NCI-H2029 treated with DMSO at 0.1 percent for 48 hours (cell line): ENCODE data around the gene PARK7.

Experiments used
- DNase-seq: peaks from one replicate; lab custom pipeline; 2025; lab: John Stamatoyannopoulos, UW

Gene PARK7

DNA sequence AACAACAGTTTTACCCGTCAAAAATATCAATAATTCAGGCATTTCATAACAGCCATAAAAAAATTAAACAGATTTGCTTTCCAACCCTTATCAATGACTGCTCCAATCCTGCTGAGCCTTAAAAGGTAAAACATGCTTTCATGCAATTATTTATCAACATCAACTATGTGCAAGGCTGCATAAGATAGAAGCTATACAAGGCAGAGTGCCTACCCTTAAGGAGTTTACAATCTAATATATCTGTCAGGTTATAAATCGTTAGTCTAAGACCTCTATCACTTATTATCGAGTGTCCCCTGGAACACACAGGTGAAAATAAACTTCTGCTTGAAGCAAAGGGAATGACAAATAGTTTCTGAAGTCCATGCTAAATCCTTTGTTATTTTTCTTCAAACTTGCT lies 62.8 kb downstream of the PARK7 start:
- DNase-seq, result no peak

DNA sequence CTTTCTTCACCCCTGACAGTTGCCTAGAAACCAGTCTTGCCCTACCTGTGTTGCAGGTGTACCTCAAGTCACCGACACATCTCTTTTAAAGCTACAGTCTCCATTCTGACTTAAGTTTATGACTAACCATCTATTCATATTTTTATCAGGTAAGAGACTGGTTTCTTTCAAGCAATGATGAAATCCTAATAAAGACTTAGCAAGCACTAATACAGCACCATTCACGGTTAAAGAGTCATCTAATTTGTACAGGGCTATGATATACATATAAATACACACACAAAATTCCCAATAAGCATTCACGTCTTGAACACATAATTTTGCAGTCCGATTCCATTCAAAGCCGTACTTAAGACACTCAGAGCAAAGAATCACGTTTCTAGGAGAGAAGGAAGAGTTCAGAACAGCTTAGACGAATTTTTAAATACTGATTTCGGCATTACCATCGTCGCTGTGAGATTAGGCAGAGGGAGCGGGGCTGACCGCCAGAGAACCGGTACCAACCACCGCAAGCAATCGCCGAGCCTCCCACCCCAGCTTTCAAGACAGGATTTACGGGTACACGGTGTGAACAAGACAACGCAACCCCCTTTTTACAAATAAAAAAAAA lies 63.7 kb downstream of the PARK7 start:
- DNase-seq, result no peak

DNA sequence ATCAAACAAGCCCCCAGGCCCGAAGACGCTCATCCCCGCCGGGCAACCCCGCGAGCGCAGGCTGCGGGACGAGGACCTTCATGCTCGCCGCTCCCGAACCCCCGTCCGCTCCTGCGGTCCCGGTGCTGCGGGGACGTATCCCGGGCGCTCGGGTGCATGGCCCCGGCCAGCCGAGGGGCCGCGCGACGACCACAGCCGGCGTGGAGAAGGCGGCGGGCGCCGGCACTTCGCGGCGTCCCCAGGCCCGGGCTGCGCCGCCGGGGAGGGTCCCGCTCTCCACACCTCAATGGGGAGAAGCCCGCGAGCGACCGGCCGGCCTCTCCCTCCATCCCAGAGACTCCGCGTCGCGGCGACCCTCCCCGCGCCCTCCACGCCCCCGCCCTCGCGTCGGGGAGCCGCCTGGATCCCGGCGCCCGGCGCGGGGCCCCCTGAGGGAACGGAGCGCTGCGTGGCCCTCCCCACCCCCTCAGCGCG lies 64.2 kb downstream of the PARK7 start:
- DNase-seq, result no peak

DNA sequence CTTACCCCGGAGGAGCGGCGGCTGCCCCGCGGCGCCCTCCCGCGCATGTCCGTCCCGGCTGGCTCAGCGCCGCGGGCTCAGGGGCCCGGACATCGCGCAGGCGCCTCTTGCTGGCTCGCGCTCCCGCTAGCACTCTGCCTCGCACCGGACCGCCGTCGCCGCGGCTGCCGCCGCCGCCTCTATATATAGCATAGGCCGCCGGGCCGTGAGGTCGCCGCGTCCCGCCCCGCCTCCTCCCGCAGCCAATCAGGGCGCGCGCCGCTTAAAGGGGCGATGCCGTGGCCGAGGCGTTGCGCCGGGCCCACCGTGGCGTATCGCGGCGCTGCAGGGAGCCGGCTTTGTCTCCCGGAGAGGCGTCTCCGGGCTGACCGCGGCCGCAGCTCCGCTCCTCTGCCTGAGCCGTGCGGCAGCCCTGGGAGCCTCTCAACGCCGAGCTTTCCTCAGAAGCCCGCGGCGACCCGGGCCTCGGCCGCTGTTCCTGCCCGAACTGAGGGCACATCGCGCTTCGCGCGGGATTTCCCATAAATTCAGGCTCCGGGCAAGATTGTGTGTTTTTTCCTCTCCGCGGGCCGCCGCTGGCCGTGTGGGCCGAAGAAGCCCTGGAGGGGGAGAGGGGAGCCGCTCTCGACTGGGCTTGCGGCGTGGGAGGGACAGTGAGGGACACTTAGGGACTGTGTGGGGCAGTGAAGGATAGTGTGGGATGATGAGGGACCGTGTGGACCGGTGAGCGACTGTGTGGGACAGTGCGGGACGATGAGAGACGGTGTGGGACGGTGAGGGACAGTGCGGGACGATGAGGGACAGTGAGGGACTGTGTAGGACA lies 64.9 kb downstream of the PARK7 start, which contains the start of gene ERRFI1:
ERRFI1 (minus strand) TSS at position 157 of the 823 bp plus-strand sequence. CDS start 10,690 bp downstream, outside the sequence.
- DNase-seq, result peak; percentile 53

DNA sequence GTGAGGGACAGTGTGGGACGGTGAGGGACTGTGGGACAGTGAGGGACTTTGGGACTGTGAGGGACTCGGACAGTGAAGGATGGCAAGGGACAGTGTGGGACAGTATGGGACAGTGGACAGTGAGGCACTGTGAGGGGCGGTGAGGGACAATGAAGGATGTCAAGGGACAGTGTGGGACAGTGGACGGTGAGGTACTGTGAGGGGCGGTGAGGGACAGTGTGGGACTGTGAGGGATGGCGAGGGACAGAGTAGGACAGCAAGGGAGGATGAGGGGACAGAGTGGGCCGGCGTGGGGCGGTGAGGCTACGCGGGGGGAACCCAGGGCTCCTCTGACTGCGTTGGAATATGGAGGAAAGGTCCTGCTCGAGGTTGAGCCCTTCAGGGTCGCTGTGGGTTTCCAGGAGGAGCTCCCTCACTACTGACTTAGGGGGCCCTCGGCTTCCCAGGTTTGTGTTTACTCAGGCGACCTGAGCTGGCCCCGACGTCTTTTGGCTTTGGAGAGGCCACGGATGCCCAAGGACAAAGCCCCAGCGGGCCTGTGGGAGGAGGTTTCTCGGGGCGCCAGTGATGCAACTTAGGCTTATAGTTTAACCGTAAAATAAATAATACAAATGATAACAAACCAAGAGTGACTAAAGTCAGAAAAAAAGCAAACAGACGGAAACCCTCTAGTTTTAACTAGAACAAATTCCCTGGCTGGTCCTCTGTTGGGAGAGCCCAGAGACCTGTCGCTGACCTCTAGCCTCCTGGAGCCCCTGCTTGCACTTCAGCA lies 65.7 kb downstream of the PARK7 start:
- no peak for DNase-seq

DNA sequence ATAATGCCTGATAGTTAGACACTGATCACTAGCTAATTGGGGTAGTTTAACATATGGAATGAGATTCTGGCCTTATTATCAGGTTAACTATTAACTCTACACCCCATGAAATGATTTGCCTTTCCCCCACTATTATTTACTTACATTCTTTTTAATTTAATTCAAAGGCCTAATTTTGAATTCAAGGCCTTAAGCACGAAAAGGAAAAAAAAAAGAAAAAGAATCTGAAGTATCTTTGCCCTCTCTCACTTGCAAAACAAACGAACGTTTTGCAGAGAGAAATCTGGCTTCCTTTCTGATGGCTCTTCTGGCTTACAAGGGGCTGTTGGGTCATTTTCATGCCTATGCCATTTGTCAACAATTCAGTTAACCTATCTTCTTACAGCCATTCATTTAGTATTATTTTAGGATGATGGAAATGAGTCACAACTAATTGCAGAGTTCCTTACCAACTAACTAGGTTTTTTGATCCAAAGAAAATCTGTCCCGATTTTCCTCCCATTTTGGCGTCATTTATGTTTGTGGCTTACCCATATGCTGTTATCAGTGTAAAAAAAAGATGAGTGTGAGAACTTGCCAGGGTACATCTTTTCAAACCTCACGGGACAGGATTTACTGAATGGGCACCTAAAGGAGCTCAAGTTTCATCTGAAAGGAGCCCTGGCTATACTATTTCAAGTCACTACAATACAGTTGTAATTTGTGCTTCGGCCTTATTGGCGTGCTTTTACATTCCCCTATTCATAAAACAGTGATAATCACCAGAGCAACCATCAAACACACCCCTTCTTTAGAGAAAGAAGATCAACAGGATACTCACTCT lies 66.4 kb downstream of the PARK7 start:
- no peak for DNase-seq

DNA sequence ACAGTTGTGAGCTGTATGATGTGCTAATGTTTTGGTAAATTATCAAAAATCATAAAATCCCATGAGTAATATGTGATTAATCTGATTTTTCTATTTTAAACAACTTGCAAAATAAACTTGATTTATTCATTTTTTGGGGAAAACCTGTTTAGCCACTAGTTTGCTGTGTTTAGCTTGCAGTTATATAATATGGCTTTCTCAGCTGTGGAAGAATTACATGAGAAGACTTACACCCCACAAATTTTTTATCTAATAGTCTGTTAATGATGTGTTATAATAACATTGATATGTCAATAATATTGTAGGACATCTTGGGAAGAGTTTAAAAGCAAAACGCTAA lies 67.0 kb downstream of the PARK7 start:
- DNase-seq, result no peak

DNA sequence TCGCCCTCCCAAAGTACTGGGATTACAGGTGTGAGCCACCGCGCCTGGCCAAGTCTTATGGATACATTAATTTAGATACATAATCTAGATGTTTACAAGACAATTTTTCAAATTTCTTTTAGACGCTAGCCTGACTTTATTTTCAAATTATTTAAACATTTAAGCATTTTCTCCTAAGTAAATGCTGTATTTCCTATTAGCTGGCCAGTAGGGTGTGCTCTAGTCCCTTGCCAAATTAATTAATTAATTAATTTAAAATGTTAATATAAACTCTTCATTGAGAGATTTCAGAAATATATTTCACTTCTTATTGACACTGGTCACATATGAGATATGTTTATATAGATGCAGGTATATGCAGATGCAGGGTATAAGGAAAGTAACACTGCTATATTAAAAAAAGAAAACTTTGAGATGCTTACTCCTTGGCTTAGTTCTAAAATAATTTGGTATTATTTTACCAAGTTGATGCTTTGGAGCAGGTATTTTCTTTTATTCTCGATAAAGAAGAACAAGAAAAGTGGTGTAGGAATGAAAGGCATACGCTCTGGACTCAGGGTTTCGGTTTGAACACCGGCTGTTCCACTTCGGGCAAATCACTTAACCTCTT lies 69.8 kb downstream of the PARK7 start:
- DNase-seq, result peak; percentile 35

DNA sequence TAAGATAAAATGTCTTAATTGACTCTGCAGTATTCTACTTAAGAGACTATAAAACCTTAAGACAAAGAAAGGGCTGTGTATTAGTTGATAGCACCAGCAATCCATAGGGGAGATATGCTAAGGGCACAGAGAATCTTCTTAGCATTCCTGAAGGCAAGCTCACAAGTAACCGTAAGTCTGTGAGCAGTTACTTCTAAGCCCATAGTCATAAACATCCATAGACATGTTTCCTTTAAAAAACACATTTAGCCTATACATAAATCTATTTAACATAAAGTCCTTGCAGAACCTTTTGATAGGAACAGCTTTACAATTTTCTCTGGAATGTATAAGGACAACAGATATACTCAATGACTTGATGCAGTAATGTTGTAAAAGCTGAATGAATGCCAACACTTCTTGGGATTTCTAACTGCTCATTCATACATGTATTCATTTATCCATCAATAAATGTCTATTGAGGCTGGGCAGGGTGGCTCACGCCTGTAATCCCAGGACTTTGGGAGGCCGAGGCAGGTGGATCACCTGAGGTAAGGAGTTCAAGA lies 70.9 kb downstream of the PARK7 start:
- DNase-seq, result no peak

DNA sequence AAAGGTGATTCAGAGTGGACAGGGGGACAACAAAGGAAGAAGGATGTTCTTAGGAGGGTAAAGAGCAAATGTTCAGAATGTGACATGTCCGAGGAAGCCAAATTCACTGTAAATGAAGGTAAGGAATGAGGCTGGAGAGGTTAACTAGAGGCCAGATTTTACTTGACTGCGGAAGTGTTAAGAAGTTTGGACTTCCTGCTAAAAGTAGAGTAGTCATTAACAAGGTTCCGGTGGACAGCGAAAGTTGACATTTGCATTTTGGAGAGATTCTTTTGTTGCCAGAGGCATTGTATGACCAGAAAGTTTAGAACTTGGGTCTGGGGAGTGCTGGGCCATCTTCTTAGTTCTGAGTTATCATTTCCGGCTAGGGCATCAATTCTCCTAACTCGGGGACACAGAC lies 71.8 kb downstream of the PARK7 start:
- DNase-seq, result no peak
